HUDEP-2 (cell line): ENCODE results near the gene B4GALT2.

Source experiments
- DNase-seq, 76 experiments: peaks; one replicate each; lab custom pipeline; 2025; ENCODE audit not compliant: unreplicated experiment in 76 of 76; lab: John Stamatoyannopoulos, UW

Gene B4GALT2

GRCh38 chr1:43997295-43997999 lies 18.4 kb downstream of the B4GALT2 start:
- DNase-seq = no peak

DNA sequence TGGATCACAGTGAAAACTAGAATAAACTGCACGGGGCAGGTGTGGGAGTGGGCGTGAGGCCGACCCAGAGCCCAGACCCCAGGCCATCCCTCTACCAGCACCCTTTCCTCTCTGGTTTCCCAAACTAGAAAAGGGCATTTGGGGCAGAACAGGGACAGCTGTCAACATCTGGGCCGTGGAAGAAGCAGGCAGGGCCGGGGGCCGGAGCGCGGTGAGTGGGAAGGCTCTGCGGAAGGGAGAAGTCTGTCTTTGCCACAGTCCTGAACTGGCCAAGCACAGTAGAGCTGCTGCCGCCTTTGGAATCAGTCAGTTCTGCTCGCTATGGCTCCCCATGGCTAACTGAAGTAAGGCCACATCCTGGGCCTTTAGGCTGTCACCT lies 19.0 kb downstream of the B4GALT2 start:
- DNase-seq = no peak

DNA sequence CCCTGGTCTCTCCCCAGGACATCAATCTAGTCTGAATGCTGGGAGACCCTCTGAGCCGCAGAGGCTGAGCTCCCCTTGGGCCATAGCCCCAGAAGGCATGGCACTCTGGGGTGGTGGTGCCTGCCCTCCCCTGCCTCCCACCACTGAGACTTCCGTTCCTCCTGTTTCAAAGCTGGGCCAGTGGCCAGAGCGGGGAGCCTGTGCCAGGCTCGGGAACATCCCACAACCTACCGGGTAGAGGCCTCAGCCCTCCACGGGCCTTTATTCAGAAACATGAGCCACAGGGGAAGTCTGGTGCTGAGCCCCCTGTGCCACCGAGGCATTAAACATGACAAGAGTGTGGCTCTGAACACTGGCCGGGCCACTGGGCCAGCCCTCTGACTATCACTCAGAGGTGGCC lies 20.4 kb downstream of the B4GALT2 start:
- DNase-seq = no peak

GRCh38 chr1:44000122-44000665 lies 21.2 kb downstream of the B4GALT2 start:
- no peak for DNase-seq

GRCh38 chr1:44002165-44002564 lies 23.2 kb downstream of the B4GALT2 start:
- DNase-seq = no peak

DNA sequence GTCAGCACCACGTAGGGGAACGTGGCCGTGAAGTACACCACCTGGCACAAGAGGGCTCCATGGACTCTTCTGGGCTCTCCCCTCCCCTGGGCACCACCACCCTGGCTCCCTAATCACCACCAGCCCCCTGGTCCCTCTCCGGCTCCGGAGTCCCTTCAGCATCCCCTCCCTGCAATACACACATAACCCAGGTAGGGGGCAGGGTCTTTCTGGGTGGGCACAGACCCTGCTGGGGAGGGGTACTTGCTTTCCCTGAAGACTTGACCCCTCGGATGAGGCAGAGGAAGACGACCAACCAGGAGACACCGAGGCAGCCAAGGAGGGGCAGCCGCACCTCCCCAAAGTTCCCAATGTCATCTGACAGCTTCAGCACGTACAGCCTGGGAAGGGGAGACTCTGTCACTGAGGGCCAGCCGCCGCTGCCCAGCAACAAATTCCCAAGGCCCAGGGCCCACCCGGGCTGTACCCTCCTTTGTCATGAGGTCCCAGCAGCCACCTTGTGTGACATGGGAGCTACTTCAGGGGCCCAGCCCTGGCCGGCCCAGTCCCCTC lies 23.7 kb downstream of the B4GALT2 start:
- DNase-seq = no peak

GRCh38 chr1:44008259-44008658 lies 29.2 kb downstream of the B4GALT2 start:
- DNase-seq = no peak

- DNase-seq = no peak
Measured at GRCh38 chr1:44010935-44011471, 32.0 kb downstream of the B4GALT2 start.

DNA sequence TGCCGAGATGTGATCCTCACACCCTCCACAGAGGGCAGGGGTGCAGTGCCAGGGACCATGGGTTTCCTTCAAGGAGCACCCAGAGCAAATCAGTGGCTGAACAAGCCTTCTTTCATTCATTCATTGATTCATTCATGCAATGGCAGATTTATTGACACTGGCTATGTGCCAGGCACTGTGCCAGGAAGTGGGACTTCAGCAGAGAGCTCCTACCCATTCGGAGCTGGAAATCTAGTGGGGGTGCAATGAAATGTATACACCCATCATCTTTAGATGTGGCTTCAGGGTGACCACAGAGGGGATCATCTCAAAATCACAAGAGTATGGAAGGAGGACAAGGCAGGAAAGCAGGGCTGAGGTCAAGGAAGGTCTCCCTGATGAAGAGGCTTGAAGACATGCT lies 33.4 kb downstream of the B4GALT2 start:
- DNase-seq = no peak

- no peak for DNase-seq
Measured at GRCh38 chr1:44012941-44013609, 34.1 kb downstream of the B4GALT2 start.

DNA sequence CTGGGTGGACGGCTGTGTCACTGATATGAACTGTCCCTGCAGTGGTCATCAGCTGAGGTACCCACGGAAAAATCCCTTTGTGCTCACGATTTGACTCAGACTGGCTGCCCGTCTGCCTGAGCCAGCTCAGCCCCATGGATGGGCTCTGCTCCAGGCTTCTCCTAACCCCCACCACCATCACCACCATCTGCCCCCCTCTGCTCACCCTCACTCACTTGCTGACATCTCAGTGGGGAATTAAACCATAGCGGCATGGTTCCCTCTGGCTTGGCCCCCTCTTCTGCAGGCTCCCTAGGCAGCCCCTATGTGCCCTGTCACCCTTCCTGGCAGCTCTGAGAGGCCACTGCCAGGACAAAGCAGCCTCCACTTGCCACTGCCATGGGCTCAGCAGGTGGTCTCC lies 34.9 kb downstream of the B4GALT2 start:
- no peak for DNase-seq

- peak in 23 of 76 experiments; percentile 6 to 48 (median 18) for DNase-seq
Measured at GRCh38 chr1:44014365-44015104, 35.5 kb downstream of the B4GALT2 start.

DNA sequence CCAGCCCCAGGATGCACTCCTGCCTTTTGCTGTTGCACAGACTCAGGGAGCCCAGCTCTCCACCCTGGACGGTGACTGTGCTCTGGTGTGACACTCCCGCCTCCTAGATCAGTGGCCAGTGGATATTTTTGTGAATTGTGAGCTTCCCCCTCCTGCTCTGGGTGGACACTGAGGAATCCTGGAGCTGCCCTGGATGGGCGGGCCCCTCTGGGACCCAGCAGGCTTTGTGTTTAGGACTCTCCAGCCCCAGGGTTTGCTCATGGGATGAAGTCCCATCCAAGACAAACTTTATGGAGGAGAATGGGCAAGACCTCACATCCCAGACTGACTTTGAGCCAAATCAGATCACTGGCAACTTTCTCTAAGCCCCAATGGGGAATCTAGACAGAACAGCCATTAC lies 36.2 kb downstream of the B4GALT2 start:
- DNase-seq = no peak

GRCh38 chr1:44016041-44016889 lies 37.3 kb downstream of the B4GALT2 start:
- DNase-seq = no peak

DNA sequence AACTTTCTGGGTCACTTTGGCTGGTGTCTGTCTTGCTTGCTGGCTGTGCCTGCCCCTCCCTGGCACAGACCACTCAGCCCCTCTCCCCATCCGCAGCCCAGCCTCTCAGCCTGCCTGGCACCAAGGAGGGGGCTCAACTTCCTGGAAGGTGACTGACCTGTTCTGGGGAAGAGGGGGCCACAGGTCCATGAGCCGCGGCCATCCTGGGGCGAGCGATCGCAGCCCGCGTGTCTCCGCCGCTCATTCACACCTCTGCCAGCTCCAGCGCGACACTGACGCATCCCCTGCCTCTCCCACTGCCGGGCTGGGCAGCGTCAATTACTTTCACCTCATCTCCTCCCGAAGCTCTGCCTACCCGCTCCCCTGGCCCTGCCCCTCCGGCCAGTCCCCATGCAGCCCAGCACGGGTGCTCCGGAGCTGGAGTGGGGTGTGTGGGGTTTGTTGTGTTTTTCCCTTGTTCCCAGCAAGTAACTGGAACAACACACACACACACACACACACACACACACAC lies 37.9 kb downstream of the B4GALT2 start:
- DNase-seq = no peak

GRCh38 chr1:44019466-44019948 lies 40.5 kb downstream of the B4GALT2 start:
- no peak for DNase-seq

DNA sequence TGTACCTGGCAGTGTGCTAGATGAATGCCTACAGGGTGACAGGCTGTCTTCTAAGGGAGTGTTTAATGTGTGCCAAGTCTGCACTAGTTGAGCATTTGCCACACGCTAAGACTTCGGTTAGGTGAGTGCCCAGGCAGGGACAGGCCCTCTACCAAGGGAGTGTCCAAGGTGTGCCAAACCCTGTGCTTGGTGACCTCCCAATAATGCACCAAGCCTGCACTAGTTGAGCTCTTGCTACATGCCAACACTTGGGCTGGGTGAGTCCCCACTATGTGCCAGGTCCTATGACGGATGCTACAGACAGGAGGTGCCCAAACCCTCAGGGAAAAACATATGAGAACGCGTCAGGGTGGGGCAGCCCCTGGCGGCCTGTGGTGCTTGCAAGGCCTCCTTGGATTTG lies 41.5 kb downstream of the B4GALT2 start:
- DNase-seq = no peak

GRCh38 chr1:44021156-44021555 lies 42.1 kb downstream of the B4GALT2 start:
- no peak for DNase-seq

DNA sequence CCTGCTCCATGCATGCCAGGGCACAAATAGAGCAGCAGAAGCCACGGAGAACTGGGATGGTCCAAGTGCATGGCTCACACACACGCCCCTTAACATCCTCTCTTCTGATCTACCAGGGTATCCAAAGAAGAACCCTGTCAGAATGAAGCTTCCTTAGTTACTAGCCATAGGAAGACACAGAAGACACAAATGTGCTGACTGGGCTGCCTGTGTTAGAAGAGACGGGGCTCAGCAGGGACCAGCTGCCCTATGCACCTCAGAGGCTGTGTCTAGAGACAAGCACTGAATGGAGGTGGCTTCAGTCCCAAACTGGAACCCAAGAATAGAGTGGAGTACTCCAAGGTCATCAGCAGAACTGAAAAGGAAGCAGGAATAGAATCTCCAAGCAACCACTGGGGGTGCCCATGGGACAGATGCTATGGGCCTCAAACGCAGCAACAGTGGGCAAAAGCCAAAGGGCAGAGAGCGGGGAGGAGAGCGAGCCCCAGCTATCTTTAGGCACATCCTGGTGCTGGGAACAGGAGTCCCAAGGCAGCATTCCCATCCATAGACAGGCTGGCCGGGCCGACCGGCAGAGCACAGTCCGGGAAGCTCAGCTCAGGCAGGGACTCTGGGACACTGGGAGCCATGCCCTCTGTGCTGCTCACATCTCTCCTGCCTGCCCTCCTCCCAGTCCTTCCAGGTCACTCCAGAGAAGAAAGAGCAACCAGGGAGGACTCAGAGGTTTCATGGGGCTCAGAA lies 42.7 kb downstream of the B4GALT2 start:
- no peak for DNase-seq
